ENCODE results near the gene BICD2.

DNA sequence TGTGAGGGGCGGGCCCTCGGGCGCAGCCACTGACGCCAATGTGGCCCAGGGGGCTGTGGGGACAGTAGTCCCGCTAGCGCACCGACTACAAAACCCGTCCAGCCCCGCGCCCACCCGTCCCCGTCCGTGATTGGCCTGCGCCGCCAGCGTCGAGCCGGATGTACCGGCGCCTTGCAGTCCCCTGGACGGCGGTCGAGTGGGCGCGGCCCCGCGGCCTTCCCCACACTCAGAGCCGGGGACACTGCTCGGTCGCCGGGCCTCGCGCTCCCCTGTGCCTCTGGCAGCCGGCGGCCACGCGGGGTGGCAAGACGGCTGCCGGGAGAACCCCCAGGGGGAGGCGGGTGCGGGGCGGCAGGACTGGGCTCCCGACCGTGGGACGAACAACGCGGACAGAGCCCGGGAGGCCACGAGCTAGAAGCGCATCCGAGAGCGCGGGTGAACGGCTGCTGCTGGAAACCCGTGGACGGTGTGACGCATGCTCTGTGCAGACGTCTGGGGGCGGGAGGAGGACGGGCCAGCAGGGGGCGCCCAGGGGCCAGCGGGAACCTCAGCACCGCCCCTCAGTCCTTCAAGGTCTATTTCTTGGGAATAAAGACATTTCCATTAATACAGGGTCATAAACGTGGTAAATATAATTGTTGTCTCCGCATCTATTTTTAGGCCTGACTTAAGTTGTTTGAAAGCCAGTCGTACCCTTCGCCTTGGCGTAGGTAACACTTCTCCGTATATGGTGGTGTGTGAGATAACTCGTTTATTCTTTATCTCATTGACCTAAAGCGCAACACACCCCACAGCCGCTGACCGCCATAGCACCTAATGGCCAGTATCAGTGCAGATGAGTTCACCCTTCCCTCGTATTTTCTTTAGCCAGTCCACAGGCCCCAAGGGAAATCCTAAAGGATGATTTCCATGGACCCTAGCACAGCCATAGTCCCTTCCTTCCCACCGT, 629 bp upstream of the BICD2 start:
- TF ChIP-seq, protein P1, sequence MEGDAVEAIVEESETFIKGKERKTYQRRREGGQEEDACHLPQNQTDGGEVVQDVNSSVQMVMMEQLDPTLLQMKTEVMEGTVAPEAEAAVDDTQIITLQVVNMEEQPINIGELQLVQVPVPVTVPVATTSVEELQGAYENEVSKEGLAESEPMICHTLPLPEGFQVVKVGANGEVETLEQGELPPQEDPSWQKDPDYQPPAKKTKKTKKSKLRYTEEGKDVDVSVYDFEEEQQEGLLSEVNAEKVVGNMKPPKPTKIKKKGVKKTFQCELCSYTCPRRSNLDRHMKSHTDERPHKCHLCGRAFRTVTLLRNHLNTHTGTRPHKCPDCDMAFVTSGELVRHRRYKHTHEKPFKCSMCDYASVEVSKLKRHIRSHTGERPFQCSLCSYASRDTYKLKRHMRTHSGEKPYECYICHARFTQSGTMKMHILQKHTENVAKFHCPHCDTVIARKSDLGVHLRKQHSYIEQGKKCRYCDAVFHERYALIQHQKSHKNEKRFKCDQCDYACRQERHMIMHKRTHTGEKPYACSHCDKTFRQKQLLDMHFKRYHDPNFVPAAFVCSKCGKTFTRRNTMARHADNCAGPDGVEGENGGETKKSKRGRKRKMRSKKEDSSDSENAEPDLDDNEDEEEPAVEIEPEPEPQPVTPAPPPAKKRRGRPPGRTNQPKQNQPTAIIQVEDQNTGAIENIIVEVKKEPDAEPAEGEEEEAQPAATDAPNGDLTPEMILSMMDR (IDR thresholded peaks at IDR 0.05; ENCODE audit: borderline replicate concordance, extremely low read depth, low read length, poor library complexity, severe bottlenecking), result peak; percentile 95
- no peak for TF ChIP-seq EZH2 (IDR thresholded peaks at IDR 0.05; ENCODE audit: borderline replicate concordance, low read depth, low read length, severe bottlenecking)
